HEK293 (cell line): ENCODE results near the gene URM1.

Experiments
- CTCF ChIA-PET: fragments of 350-600 bp; formaldehyde crosslinking; extraction: SDS; loops from one replicate; lab custom pipeline; 2021; ENCODE audit warnings: antibody characterized with exemption; lab: Yijun Ruan, JAX
- POLR2A ChIA-PET: fragments of 300-600 bp; formaldehyde crosslinking; extraction: SDS; loops from one replicate; lab custom pipeline; 2020; ENCODE audit warnings: antibody characterized with exemption, inconsistent platforms; lab: Yijun Ruan, JAX
- H3K27ac ChIP-seq: fragments of 200-500 bp; sonication (Bioruptor generic); 2 replicates; pipeline ENCODE4 v1.5.1; 2014; ENCODE audit warnings: low read depth, low read length, control low read depth, inconsistent platforms; ENCODE audit errors: extremely low read depth
- H3K36me3 ChIP-seq, 2 experiments: fragments of 200-500 bp in 1 of 2; sonication (Bioruptor generic) in 1 of 2; 1 replicate in 1 of 2; 2 replicates in 1 of 2; pipeline ENCODE4 v1.5.1; 2014 to 2017; ENCODE audit warnings: inconsistent platforms in 2 of 2, low read length in 2 of 2; ENCODE audit not compliant: control insufficient read depth in 2 of 2, insufficient read depth in 1 of 2
- H3K4me1 ChIP-seq: fragments of 200-500 bp; sonication (Bioruptor generic); 2 replicates; pipeline ENCODE4 v1.5.1; 2014; ENCODE audit warnings: mild to moderate bottlenecking, low read length, inconsistent platforms; ENCODE audit not compliant: control insufficient read depth, insufficient read depth
- H3K4me3 ChIP-seq: 2 replicates; pipeline ENCODE4 v1.5.1; 2011; ENCODE audit warnings: low read depth, mild to moderate bottlenecking, control low read depth, low read length, moderate library complexity
- H3K9me3 ChIP-seq: fragments of 200-500 bp; sonication (Bioruptor generic); 2 replicates; pipeline ENCODE4 v1.5.1; 2014; ENCODE audit warnings: low read depth, low read length, inconsistent platforms; ENCODE audit not compliant: control insufficient read depth, insufficient read depth
- KLF8 ChIP-seq: fragments of 450-650 bp; formaldehyde crosslinking; IDR thresholded peaks from 2 replicates; pipeline ENCODE4 v1.5.1; 2016; ENCODE audit warnings: missing biosample characterization, missing genetic modification characterization
- SCRT2 ChIP-seq: fragments of 450-650 bp; formaldehyde crosslinking; IDR thresholded peaks from 2 replicates; pipeline ENCODE4 v1.5.1; 2016; ENCODE audit warnings: missing biosample characterization, missing genetic modification characterization
- TCF7L2 ChIP-seq: IDR thresholded peaks from 2 replicates; pipeline ENCODE4 v1.6.1; 2011; ENCODE audit warnings: low read depth, mild to moderate bottlenecking, inconsistent platforms, low read length, moderate library complexity, borderline replicate concordance
- ZFP3 ChIP-seq: fragments of 450-650 bp; formaldehyde crosslinking; IDR thresholded peaks from 2 replicates; pipeline ENCODE4 v1.5.1; 2016; ENCODE audit warnings: low read depth, missing biosample characterization, missing genetic modification characterization
- ZIC2 ChIP-seq: fragments of 450-650 bp; formaldehyde crosslinking; IDR thresholded peaks from 2 replicates; pipeline ENCODE4 v1.5.1; 2016; ENCODE audit warnings: missing biosample characterization, missing genetic modification characterization
- ZNF324 ChIP-seq: fragments of 450-650 bp; formaldehyde crosslinking; IDR thresholded peaks from 2 replicates; pipeline ENCODE4 v1.5.1; 2016; ENCODE audit warnings: missing biosample characterization, missing genetic modification characterization
- ZNF335 ChIP-seq: fragments of 450-650 bp; formaldehyde crosslinking; conservative IDR thresholded peaks from 2 replicates; pipeline ENCODE4 v1.5.1; 2016; ENCODE audit warnings: missing biosample characterization, missing genetic modification characterization
- ZNF561 ChIP-seq: fragments of 450-650 bp; IDR thresholded peaks from 2 replicates; pipeline ENCODE4 v1.5.1; 2018; ENCODE audit warnings: missing biosample characterization, missing genetic modification characterization, borderline replicate concordance
- ZNF747 ChIP-seq: fragments of 450-650 bp; formaldehyde crosslinking; IDR thresholded peaks from 2 replicates; pipeline ENCODE4 v1.5.1; 2016; ENCODE audit warnings: missing biosample characterization, missing genetic modification characterization
- TF ChIP-seq, protein P1 (sequence below): fragments of 450-650 bp; formaldehyde crosslinking; IDR thresholded peaks from 2 replicates; pipeline ENCODE4 v1.5.1; 2016; ENCODE audit warnings: missing biosample characterization, missing genetic modification characterization
- TF ChIP-seq, protein P2 (sequence below): fragments of 450-650 bp; formaldehyde crosslinking; IDR thresholded peaks from 2 replicates; pipeline ENCODE4 v1.5.1; 2016; ENCODE audit warnings: missing biosample characterization, missing genetic modification characterization
- TF ChIP-seq, protein P3 (sequence below): fragments of 450-650 bp; formaldehyde crosslinking; IDR thresholded peaks from 2 replicates; pipeline ENCODE4 v1.5.1; 2016; ENCODE audit warnings: missing biosample characterization, missing genetic modification characterization, borderline replicate concordance
- TF ChIP-seq, protein P4 (sequence below): fragments of 450-650 bp; formaldehyde crosslinking; IDR thresholded peaks from 2 replicates; pipeline ENCODE4 v1.5.1; 2016; ENCODE audit warnings: missing biosample characterization, missing genetic modification characterization, low read depth
- TF ChIP-seq, protein P5 (sequence below): fragments of 450-650 bp; formaldehyde crosslinking; IDR thresholded peaks from 2 replicates; pipeline ENCODE4 v1.5.1; 2017; ENCODE audit warnings: missing biosample characterization, missing genetic modification characterization
- TF ChIP-seq, protein P6 (sequence below): fragments of 450-650 bp; formaldehyde crosslinking; IDR thresholded peaks from 2 replicates; pipeline ENCODE4 v1.5.1; 2016; ENCODE audit warnings: missing biosample characterization, missing genetic modification characterization

Gene URM1

DNA sequence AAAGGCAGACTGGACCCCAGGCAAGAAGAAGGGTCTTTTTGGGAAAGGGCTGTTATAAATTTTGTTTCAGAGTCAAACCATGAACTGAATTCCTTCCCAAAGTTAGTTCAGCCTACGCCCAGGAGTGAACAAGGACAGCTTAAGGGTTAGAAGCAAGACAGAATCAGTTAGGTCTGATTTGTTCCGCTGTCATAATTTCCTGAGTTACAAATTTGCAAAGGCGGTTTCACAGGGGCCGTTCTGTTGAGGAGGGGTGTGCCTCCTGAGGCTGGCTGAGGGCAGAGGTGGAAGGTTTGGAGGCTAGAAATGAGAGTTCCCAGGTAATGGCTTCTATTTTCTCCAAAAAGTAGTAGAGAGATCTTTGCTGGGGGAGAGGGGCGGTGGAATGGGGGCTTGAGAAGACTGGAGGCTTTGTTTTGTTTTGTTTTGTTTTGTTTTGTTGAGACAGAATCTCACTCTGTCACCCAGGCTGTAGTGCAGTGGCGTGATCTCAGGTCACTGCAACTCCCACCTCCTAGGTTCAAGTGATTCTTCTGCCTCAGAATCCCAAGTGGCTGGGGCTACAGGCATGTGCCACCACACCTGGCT is 45.4 kb downstream of the URM1 start:
- Histone ChIP-seq H3K4me1 (peaks cover 5% of the 10 kb centered on the region), H3K36me3 (no peaks in the 10 kb centered on the region), H3K4me3 (no peak overlapping the region), H3K27ac (no peak overlapping the region), H3K9me3 (no peaks in the 10 kb centered on the region)
- ChIA-PET CTCF (interaction anchor here (0.6 to 1.0 kb wide), 2 partner anchors 116 to 450 kb away, joined by 4 read pairs; no protein-coding TSS in a partner anchor), POLR2A (no interaction called here)
- TF ChIP-seq, protein P1, sequence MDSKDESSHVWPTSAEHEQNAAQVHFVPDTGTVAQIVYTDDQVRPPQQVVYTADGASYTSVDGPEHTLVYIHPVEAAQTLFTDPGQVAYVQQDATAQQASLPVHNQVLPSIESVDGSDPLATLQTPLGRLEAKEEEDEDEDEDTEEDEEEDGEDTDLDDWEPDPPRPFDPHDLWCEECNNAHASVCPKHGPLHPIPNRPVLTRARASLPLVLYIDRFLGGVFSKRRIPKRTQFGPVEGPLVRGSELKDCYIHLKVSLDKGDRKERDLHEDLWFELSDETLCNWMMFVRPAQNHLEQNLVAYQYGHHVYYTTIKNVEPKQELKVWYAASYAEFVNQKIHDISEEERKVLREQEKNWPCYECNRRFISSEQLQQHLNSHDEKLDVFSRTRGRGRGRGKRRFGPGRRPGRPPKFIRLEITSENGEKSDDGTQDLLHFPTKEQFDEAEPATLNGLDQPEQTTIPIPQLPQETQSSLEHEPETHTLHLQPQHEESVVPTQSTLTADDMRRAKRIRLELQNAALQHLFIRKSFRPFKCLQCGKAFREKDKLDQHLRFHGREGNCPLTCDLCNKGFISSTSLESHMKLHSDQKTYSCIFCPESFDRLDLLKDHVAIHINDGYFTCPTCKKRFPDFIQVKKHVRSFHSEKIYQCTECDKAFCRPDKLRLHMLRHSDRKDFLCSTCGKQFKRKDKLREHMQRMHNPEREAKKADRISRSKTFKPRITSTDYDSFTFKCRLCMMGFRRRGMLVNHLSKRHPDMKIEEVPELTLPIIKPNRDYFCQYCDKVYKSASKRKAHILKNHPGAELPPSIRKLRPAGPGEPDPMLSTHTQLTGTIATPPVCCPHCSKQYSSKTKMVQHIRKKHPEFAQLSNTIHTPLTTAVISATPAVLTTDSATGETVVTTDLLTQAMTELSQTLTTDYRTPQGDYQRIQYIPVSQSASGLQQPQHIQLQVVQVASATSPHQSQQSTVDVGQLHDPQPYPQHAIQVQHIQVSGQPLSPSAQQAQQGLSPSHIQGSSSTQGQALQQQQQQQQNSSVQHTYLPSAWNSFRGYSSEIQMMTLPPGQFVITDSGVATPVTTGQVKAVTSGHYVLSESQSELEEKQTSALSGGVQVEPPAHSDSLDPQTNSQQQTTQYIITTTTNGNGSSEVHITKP (tag by site-specific recombination) = peak; percentile 77
- no peak for TF ChIP-seq ZNF335 (tag by site-specific recombination)
- TF ChIP-seq, all 188 proteins: peak for 1

DNA sequence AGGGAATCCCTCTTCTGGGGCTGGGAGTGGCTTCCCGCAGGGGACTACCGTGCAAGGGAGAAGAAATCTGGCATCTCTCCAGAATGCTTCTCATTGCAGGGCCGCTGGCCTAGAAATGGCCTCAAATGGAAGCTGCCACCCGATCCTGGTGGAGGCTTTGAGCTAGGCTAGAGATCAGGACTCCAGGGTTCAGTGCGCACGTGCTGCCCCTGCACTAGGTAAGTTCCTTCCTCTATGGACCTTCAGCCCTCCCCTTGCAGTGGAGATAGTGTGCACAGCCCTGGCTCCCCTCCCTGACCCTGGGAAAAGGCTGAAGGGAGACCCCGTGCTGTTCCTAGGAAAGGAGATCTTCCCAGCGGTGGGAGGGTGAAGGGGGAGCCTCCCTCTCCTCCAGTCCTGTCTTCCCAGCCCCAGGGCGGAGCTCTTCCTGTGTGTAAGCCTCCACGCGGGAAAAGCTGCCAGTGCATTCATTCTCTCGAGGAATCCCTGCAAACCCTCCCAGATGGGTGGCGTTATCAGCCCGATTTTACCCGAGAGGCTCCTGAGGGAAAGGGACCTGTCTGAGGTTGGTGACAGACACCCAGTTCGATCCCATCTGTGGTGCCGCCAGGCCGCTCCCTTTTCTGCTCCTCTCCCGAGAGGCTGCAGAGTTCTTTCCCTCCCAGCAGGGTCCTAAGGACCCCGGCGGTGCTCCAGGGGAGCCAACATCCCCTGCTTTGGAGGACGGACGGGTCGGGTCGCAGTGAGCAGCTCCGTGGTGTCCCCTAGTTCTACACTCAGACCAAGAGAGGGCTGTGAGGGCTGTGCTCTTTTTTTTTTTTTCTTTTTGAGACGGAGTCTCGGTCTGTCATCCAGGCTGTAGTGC is 48.1 kb downstream of the URM1 start:
- no peak overlapping the region for H3K4me3 ChIP-seq
- H3K27ac ChIP-seq = no peak overlapping the region; the same call in 1 of the 2 replicates
- peaks cover 5% of the 10 kb centered on the region for H3K4me1 ChIP-seq
- H3K9me3 ChIP-seq = no peaks in the 10 kb centered on the region
- POLR2A ChIA-PET = interaction anchor here (0.5 to 2.8 kb wide), 7 partner anchors 10 to 143 kb away, joined by 3 to 33 read pairs (median 7); partner anchors contain the start of genes GOLGA2, SWI5 and URM1
- H3K36me3 ChIP-seq = peaks cover 0 to 18% of the 10 kb centered on the region in 2 experiments; a peak in 1 of 3 replicates
- CTCF ChIA-PET = interaction anchor here (0.5 to 2.3 kb wide), 30 partner anchors 8 to 589 kb away, joined by 3 to 19 read pairs (median 4); partner anchors contain the start of gene URM1
- TF ChIP-seq SCRT2 (tag by site-specific recombination) (no peak), ZFP3 (tag by site-specific recombination) (no peak), KLF8 (tag by site-specific recombination) (0 out of 2 replicates have a peak, but pooled peaks have one; percentile 11), ZNF324 (no peak), ZIC2 (tag by site-specific recombination) (peak; percentile 31), TCF7L2 (no peak), ZNF561 (tag by site-specific recombination) (peak; percentile 47; the same call in 1 of the 2 replicates), ZNF747 (tag by site-specific recombination) (no peak)
- TF ChIP-seq, protein P2, sequence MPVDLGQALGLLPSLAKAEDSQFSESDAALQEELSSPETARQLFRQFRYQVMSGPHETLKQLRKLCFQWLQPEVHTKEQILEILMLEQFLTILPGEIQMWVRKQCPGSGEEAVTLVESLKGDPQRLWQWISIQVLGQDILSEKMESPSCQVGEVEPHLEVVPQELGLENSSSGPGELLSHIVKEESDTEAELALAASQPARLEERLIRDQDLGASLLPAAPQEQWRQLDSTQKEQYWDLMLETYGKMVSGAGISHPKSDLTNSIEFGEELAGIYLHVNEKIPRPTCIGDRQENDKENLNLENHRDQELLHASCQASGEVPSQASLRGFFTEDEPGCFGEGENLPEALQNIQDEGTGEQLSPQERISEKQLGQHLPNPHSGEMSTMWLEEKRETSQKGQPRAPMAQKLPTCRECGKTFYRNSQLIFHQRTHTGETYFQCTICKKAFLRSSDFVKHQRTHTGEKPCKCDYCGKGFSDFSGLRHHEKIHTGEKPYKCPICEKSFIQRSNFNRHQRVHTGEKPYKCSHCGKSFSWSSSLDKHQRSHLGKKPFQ (tag by site-specific recombination) = no peak
- TF ChIP-seq, protein P3, sequence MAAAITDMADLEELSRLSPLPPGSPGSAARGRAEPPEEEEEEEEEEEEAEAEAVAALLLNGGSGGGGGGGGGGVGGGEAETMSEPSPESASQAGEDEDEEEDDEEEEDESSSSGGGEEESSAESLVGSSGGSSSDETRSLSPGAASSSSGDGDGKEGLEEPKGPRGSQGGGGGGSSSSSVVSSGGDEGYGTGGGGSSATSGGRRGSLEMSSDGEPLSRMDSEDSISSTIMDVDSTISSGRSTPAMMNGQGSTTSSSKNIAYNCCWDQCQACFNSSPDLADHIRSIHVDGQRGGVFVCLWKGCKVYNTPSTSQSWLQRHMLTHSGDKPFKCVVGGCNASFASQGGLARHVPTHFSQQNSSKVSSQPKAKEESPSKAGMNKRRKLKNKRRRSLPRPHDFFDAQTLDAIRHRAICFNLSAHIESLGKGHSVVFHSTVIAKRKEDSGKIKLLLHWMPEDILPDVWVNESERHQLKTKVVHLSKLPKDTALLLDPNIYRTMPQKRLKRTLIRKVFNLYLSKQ (tag by site-specific recombination) = no peak
- TF ChIP-seq, protein P4, sequence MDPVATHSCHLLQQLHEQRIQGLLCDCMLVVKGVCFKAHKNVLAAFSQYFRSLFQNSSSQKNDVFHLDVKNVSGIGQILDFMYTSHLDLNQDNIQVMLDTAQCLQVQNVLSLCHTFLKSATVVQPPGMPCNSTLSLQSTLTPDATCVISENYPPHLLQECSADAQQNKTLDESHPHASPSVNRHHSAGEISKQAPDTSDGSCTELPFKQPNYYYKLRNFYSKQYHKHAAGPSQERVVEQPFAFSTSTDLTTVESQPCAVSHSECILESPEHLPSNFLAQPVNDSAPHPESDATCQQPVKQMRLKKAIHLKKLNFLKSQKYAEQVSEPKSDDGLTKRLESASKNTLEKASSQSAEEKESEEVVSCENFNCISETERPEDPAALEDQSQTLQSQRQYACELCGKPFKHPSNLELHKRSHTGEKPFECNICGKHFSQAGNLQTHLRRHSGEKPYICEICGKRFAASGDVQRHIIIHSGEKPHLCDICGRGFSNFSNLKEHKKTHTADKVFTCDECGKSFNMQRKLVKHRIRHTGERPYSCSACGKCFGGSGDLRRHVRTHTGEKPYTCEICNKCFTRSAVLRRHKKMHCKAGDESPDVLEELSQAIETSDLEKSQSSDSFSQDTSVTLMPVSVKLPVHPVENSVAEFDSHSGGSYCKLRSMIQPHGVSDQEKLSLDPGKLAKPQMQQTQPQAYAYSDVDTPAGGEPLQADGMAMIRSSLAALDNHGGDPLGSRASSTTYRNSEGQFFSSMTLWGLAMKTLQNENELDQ = no peak
- TF ChIP-seq, protein P5, sequence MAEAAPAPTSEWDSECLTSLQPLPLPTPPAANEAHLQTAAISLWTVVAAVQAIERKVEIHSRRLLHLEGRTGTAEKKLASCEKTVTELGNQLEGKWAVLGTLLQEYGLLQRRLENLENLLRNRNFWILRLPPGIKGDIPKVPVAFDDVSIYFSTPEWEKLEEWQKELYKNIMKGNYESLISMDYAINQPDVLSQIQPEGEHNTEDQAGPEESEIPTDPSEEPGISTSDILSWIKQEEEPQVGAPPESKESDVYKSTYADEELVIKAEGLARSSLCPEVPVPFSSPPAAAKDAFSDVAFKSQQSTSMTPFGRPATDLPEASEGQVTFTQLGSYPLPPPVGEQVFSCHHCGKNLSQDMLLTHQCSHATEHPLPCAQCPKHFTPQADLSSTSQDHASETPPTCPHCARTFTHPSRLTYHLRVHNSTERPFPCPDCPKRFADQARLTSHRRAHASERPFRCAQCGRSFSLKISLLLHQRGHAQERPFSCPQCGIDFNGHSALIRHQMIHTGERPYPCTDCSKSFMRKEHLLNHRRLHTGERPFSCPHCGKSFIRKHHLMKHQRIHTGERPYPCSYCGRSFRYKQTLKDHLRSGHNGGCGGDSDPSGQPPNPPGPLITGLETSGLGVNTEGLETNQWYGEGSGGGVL (tag by site-specific recombination) = peak; percentile 75
- TF ChIP-seq, protein P6, sequence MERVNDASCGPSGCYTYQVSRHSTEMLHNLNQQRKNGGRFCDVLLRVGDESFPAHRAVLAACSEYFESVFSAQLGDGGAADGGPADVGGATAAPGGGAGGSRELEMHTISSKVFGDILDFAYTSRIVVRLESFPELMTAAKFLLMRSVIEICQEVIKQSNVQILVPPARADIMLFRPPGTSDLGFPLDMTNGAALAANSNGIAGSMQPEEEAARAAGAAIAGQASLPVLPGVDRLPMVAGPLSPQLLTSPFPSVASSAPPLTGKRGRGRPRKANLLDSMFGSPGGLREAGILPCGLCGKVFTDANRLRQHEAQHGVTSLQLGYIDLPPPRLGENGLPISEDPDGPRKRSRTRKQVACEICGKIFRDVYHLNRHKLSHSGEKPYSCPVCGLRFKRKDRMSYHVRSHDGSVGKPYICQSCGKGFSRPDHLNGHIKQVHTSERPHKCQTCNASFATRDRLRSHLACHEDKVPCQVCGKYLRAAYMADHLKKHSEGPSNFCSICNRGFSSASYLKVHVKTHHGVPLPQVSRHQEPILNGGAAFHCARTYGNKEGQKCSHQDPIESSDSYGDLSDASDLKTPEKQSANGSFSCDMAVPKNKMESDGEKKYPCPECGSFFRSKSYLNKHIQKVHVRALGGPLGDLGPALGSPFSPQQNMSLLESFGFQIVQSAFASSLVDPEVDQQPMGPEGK = peak; percentile 23; the same call in 1 of the 2 replicates
